ENCODE measurements around the gene PALM2AKAP2.

The PALM2AKAP2 gene

GRCh38 chr9:109739760-109740159 lies 40.2 kb upstream of the PALM2AKAP2 start:
- Histone ChIP-seq H3K4me2 (ENCODE audit: low read length) (no peak overlapping the region), H3K36me3 (ENCODE audit: insufficient read depth, low read length) (no peaks in the 10 kb centered on the region), H3K9me3 (ENCODE audit: low read length) (no peaks in the 10 kb centered on the region), H3K9ac (ENCODE audit: low read length) (no peak overlapping the region), H2AFZ (ENCODE audit: low read length) (no peak overlapping the region), H3K4me1 (ENCODE audit: insufficient read depth, low read length, severe bottlenecking) (no peaks in the 10 kb centered on the region), H4K20me1 (ENCODE audit: insufficient read depth, low read length) (no peaks in the 10 kb centered on the region), H3K27ac (ENCODE audit: low read depth, low read length, poor library complexity, severe bottlenecking) (no peak overlapping the region), H3K79me2 (ENCODE audit: insufficient read depth, low read length) (no peaks in the 10 kb centered on the region), H3K4me3 (ENCODE audit: low read depth, low read length, poor library complexity, severe bottlenecking) (no peak overlapping the region), H3K27me3 (ENCODE audit: insufficient read depth, low read length) (no peaks in the 10 kb centered on the region), H3K9me2 (ENCODE audit: low read depth, low read length) (no peaks in the 10 kb centered on the region), H3F3A (ENCODE audit: insufficient read depth, low read length) (no peaks in the 10 kb centered on the region)
- TF ChIP-seq, protein P1, sequence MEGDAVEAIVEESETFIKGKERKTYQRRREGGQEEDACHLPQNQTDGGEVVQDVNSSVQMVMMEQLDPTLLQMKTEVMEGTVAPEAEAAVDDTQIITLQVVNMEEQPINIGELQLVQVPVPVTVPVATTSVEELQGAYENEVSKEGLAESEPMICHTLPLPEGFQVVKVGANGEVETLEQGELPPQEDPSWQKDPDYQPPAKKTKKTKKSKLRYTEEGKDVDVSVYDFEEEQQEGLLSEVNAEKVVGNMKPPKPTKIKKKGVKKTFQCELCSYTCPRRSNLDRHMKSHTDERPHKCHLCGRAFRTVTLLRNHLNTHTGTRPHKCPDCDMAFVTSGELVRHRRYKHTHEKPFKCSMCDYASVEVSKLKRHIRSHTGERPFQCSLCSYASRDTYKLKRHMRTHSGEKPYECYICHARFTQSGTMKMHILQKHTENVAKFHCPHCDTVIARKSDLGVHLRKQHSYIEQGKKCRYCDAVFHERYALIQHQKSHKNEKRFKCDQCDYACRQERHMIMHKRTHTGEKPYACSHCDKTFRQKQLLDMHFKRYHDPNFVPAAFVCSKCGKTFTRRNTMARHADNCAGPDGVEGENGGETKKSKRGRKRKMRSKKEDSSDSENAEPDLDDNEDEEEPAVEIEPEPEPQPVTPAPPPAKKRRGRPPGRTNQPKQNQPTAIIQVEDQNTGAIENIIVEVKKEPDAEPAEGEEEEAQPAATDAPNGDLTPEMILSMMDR (IDR thresholded peaks at IDR 0.05; ENCODE audit: low read length) = no peak
- no peak for TF ChIP-seq EZH2 (IDR thresholded peaks at IDR 0.05; ENCODE audit: borderline replicate concordance, low read length)

DNA sequence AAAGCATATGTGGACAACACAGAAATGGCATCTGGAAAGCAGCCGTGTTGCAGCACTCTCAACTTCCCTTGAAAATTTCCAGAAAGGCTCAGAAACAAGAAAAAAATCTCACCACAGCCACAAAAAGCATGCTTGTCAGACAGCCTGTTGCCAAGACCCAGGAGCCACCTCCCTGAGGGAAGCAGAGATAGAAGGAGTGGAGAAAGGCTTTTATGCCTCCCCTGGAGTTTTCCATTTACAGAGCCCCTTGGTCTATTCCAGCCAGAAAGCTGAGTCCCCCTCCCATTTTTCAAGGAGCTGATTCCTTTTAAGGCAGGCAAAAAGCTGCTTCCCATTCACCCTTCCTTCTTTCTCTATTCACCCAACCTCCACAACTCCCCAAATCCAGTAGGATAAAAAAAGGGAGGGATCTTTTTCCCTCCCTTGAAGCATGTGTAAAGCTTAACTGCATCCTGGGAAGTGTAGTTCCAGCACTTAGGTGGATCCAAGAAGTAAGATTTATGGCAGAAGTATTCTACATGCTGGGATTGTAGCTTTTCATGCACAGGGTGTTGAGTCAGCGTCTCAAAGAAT lies 37.1 kb upstream of the PALM2AKAP2 start:
- H3K4me1 ChIP-seq (ENCODE audit: insufficient read depth, low read length, severe bottlenecking) = no peaks in the 10 kb centered on the region
- H3K9me2 ChIP-seq (ENCODE audit: low read depth, low read length) = no peaks in the 10 kb centered on the region
- H3K4me2 ChIP-seq (ENCODE audit: low read length) = no peak overlapping the region
- no peak overlapping the region for H3K27ac ChIP-seq (ENCODE audit: low read depth, low read length, poor library complexity, severe bottlenecking)
- H3K27me3 ChIP-seq (ENCODE audit: insufficient read depth, low read length) = no peaks in the 10 kb centered on the region
- H4K20me1 ChIP-seq (ENCODE audit: insufficient read depth, low read length) = no peaks in the 10 kb centered on the region
- H3K9ac ChIP-seq (ENCODE audit: low read length) = no peak overlapping the region
- TF ChIP-seq, protein P1 (IDR thresholded peaks at IDR 0.05; ENCODE audit: low read length) = no peak
- no peak for TF ChIP-seq EZH2 (IDR thresholded peaks at IDR 0.05; ENCODE audit: borderline replicate concordance, low read length)
- H3K79me2 ChIP-seq (ENCODE audit: insufficient read depth, low read length) = no peaks in the 10 kb centered on the region
- H2AFZ ChIP-seq (ENCODE audit: low read length) = no peak overlapping the region
- H3F3A ChIP-seq (ENCODE audit: insufficient read depth, low read length) = no peaks in the 10 kb centered on the region
- no peak overlapping the region for H3K4me3 ChIP-seq (ENCODE audit: low read depth, low read length, poor library complexity, severe bottlenecking)
- H3K9me3 ChIP-seq (ENCODE audit: low read length) = no peaks in the 10 kb centered on the region
- no peaks in the 10 kb centered on the region for H3K36me3 ChIP-seq (ENCODE audit: insufficient read depth, low read length)

DNA sequence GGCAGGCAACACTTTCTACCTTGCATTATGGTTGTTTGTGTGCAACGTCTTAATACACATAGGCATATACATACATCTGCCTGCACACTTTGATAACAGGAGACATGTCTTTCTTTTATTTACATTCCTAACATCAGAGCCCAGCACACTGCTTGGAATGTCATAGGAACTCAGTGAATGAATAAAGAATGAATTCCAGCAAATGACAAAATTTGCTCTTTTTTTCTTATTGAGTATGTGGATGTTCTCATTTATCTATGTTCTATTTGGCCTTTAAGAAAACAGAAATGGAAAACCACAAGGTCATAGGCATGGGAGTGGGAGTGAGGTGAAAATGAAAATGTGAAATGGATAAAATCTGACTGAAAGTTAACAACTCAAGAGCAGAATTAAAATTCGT lies 36.3 kb upstream of the PALM2AKAP2 start:
- TF ChIP-seq EZH2 (IDR thresholded peaks at IDR 0.05; ENCODE audit: borderline replicate concordance, low read length) = no peak
- TF ChIP-seq, protein P1 (IDR thresholded peaks at IDR 0.05; ENCODE audit: low read length) = no peak
- no peak overlapping the region for H3K4me2 ChIP-seq (ENCODE audit: low read length)
- no peaks in the 10 kb centered on the region for H3K27me3 ChIP-seq (ENCODE audit: insufficient read depth, low read length)
- no peaks in the 10 kb centered on the region for H3K4me1 ChIP-seq (ENCODE audit: insufficient read depth, low read length, severe bottlenecking)
- no peak overlapping the region for H3K9ac ChIP-seq (ENCODE audit: low read length)
- H3F3A ChIP-seq (ENCODE audit: insufficient read depth, low read length) = no peaks in the 10 kb centered on the region
- H3K9me3 ChIP-seq (ENCODE audit: low read length) = no peaks in the 10 kb centered on the region
- no peaks in the 10 kb centered on the region for H3K9me2 ChIP-seq (ENCODE audit: low read depth, low read length)
- no peak overlapping the region for H3K27ac ChIP-seq (ENCODE audit: low read depth, low read length, poor library complexity, severe bottlenecking)
- no peaks in the 10 kb centered on the region for H3K79me2 ChIP-seq (ENCODE audit: insufficient read depth, low read length)
- no peak overlapping the region for H3K4me3 ChIP-seq (ENCODE audit: low read depth, low read length, poor library complexity, severe bottlenecking)
- H4K20me1 ChIP-seq (ENCODE audit: insufficient read depth, low read length) = no peaks in the 10 kb centered on the region
- no peak overlapping the region for H2AFZ ChIP-seq (ENCODE audit: low read length)
- H3K36me3 ChIP-seq (ENCODE audit: insufficient read depth, low read length) = no peaks in the 10 kb centered on the region

All from OCI-LY1 (cell line).